ENCODE results near the gene ADCY7.

GRCh38 chr16:50257876-50258275, 8.5 kb upstream of the ADCY7 start:
- TF ChIP-seq POLR2A (IDR thresholded peaks at IDR 0.05) (no peak), CTCF (IDR thresholded peaks at IDR 0.05) (no peak)

Data from ovary (tissue), 3 donors.